ENCODE data around the gene KIAA1217. TPM values are rescaled to one million over a fixed set of nuclear protein-coding genes. Genes with fewer than 3 reads are reported as not detected.

The KIAA1217 gene
- polyA plus RNA-seq, 3 donors: not detected

DNA sequence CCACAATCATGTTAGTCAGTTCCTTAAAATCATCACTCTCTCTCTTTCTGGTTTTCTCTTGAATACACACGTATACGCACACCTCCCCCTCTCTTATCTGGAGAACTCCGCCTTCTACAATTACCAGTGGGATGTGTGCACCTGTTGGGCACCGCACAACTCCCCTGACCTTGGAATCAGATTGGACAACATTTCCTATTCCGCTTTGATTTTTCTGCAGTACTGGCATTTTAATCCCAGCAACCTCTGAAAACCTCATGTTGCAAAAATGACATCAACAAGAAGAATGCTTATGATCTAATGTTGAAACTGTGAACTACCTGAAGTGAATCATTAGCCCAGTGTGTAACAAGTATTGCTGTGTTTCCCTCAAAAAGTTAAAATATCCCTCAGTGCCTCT is 109.6 kb downstream of the KIAA1217 start:
- WGBS (ENCODE audit: insufficient coverage): 98% methylated on average over 4 of the region's 5 CpGs
- Mint-ChIP-seq H3K36me3 (no peaks in the 10 kb centered on the region), H3K27ac (no peak overlapping the region), H3K9me3 (peaks cover 0 to 5% (median 2%) of the 10 kb centered on the region in 7 donors), H3K4me1 (no peaks in the 10 kb centered on the region), H3K4me3 (no peak overlapping the region), H3K27me3 (ENCODE audit: low read depth in 3 of 3) (peaks cover 0 to 4% (median 0%) of the 10 kb centered on the region in 3 donors)
- Histone ChIP-seq H3K4me2 (replicated peaks; ENCODE audit: extremely low read depth, low read length, poor library complexity, severe bottlenecking) (no peak overlapping the region), H2AFZ (ENCODE audit: insufficient read depth, low read depth, low read length, poor library complexity, severe bottlenecking) (no peak overlapping the region), H3K4me3 (replicated peaks in 1 of 3; ENCODE audit: low read depth in 2 of 3, low read length in 3 of 3) (no peak overlapping the region), H3K4me1 (ENCODE audit: control insufficient read depth in 1 of 2, insufficient read depth in 2 of 2, low read length in 2 of 2) (no peaks in the 10 kb centered on the region), H4K20me1 (ENCODE audit: insufficient read depth, low read length) (no peaks in the 10 kb centered on the region), H3K79me2 (ENCODE audit: insufficient read depth, low read length) (no peaks in the 10 kb centered on the region), H3K9ac (ENCODE audit: insufficient read depth, low read length, poor library complexity, severe bottlenecking) (no peak overlapping the region), H3K27ac (ENCODE audit: low read depth in 1 of 2, low read length in 2 of 2) (no peak overlapping the region), H3K9me3 (replicated peaks in 1 of 2; ENCODE audit: control insufficient read depth in 1 of 2, insufficient read depth in 1 of 2, low read length in 2 of 2) (no peaks in the 10 kb centered on the region), H3K36me3 (replicated peaks in 1 of 2; ENCODE audit: control insufficient read depth in 1 of 2, insufficient read depth in 2 of 2, low read length in 2 of 2) (no peaks in the 10 kb centered on the region), H3K27me3 (ENCODE audit: control insufficient read depth in 2 of 2, insufficient read depth in 2 of 2, low read length in 2 of 2) (no peaks in the 10 kb centered on the region)
- TF ChIP-seq, protein P1, sequence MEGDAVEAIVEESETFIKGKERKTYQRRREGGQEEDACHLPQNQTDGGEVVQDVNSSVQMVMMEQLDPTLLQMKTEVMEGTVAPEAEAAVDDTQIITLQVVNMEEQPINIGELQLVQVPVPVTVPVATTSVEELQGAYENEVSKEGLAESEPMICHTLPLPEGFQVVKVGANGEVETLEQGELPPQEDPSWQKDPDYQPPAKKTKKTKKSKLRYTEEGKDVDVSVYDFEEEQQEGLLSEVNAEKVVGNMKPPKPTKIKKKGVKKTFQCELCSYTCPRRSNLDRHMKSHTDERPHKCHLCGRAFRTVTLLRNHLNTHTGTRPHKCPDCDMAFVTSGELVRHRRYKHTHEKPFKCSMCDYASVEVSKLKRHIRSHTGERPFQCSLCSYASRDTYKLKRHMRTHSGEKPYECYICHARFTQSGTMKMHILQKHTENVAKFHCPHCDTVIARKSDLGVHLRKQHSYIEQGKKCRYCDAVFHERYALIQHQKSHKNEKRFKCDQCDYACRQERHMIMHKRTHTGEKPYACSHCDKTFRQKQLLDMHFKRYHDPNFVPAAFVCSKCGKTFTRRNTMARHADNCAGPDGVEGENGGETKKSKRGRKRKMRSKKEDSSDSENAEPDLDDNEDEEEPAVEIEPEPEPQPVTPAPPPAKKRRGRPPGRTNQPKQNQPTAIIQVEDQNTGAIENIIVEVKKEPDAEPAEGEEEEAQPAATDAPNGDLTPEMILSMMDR (IDR thresholded peaks at IDR 0.05): no peak
- DNase-seq: no peak
- intact Hi-C loops (cut with micrococcal nuclease): no loop called here

DNA sequence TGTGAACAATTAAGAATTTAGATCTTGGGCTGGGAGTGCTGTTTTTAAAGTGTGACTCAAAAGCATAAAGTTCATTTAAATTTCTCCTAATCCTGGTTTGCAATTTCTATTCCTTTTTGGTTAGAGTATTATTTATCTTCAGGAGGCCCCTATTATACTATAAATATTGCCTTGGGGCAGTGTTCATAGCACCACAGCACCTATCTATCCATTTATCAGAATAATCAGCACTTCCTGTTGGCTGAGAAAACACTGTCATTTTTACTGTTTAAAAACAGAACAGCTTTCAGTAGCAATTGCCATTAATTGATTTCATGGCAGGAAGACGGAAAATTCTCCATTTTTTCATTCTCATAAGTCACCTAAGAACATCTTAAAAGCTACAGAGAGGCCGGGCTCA is 111.4 kb downstream of the KIAA1217 start:
- Mint-ChIP-seq H3K36me3 (no peaks in the 10 kb centered on the region), H3K4me3 (no peak overlapping the region), H3K27me3 (ENCODE audit: low read depth in 3 of 3) (peaks cover 0 to 4% (median 0%) of the 10 kb centered on the region in 3 donors), H3K9me3 (peaks cover 0 to 3% (median 0%) of the 10 kb centered on the region in 7 donors), H3K4me1 (no peaks in the 10 kb centered on the region), H3K27ac (no peak overlapping the region)
- Histone ChIP-seq H3K4me2 (replicated peaks; ENCODE audit: extremely low read depth, low read length, poor library complexity, severe bottlenecking) (no peak overlapping the region), H4K20me1 (ENCODE audit: insufficient read depth, low read length) (no peaks in the 10 kb centered on the region), H2AFZ (ENCODE audit: insufficient read depth, low read depth, low read length, poor library complexity, severe bottlenecking) (no peak overlapping the region), H3K27me3 (ENCODE audit: control insufficient read depth in 2 of 2, insufficient read depth in 2 of 2, low read length in 2 of 2) (no peaks in the 10 kb centered on the region), H3K4me3 (replicated peaks in 1 of 3; ENCODE audit: low read depth in 2 of 3, low read length in 3 of 3) (no peak overlapping the region), H3K27ac (ENCODE audit: low read depth in 1 of 2, low read length in 2 of 2) (no peak overlapping the region), H3K4me1 (ENCODE audit: control insufficient read depth in 1 of 2, insufficient read depth in 2 of 2, low read length in 2 of 2) (no peaks in the 10 kb centered on the region), H3K79me2 (ENCODE audit: insufficient read depth, low read length) (no peaks in the 10 kb centered on the region), H3K9ac (ENCODE audit: insufficient read depth, low read length, poor library complexity, severe bottlenecking) (no peak overlapping the region), H3K9me3 (replicated peaks in 1 of 2; ENCODE audit: control insufficient read depth in 1 of 2, insufficient read depth in 1 of 2, low read length in 2 of 2) (no peaks in the 10 kb centered on the region), H3K36me3 (replicated peaks in 1 of 2; ENCODE audit: control insufficient read depth in 1 of 2, insufficient read depth in 2 of 2, low read length in 2 of 2) (no peaks in the 10 kb centered on the region)
- intact Hi-C loops (cut with micrococcal nuclease): no loop called here
- no peak for DNase-seq
- no CpG with 5 or more reads among the region's 2 CpGs for WGBS (ENCODE audit: insufficient coverage)
- TF ChIP-seq, protein P1 (IDR thresholded peaks at IDR 0.05): no peak
